Urinary bladder (tissue), 4 donors: ENCODE data around the gene TPP1. TPM values are rescaled to one million over a fixed set of nuclear protein-coding genes. Genes with fewer than 3 reads are reported as not detected.

Source experiments
- DNase-seq: peaks from one replicate; pipeline ENCODE4 v3.0.0-alpha.2; 2015; ENCODE audit errors: extremely low spot score
- H3K27ac ChIP-seq: one replicate; pipeline ENCODE4 v1.5.1; 2013; ENCODE audit warnings: low read depth, mild to moderate bottlenecking, moderate library complexity
- H3K36me3 ChIP-seq: one replicate; pipeline ENCODE4 v1.6.1; 2013; ENCODE audit warnings: mild to moderate bottlenecking, moderate library complexity; ENCODE audit not compliant: insufficient read depth
- H3K4me1 ChIP-seq: one replicate; pipeline ENCODE4 v1.6.1; 2013; ENCODE audit warnings: mild to moderate bottlenecking, moderate library complexity; ENCODE audit not compliant: insufficient read depth
- H3K4me3 ChIP-seq: one replicate; pipeline ENCODE4 v1.5.1; 2013; ENCODE audit warnings: low read depth, low read length
- WGBS: extraction: QIAGEN DNeasy Blood & Tissue Kit; methylation state at CpG from one replicate; pipeline ENCODE4 v1.1.7; 2013; 5-methylcytosine and 5-hydroxymethylcytosine counted together
- polyA plus RNA-seq: library from polyadenylated mRNA; stranded (reverse); fragments of 200-250 nt; gene quantifications from one replicate; pipeline ENCODE4 v1.2.3, GENCODE V29; 2013
- total RNA-seq: library from RNA; depleted of rRNA; stranded (reverse); fragments of >200 nt; gene quantifications from one replicate; pipeline ENCODE4 v1.2.3, GENCODE V29; 2014
- donor health status: healthy with polysubstance abuse.
- donor health status: healthy.

TPP1 gene
- total and polyA plus RNA-seq, 2 donors, result 48.9 to 101 TPM

- no peaks in the 10 kb centered on the region for H3K4me1 ChIP-seq
- H3K4me3 ChIP-seq, result no peak overlapping the region
- H3K27ac ChIP-seq, result no peak overlapping the region
- WGBS, result 94% methylated on average over 36 of the region's 36 CpGs
- no peaks in the 10 kb centered on the region for H3K36me3 ChIP-seq
- no peak for DNase-seq
These were observed 21.1 kb upstream of the TPP1 start for GRCh38 chr11:6640036-6640984.

GRCh38 chr11:6638429-6638828 is 19.2 kb upstream of the TPP1 start:
- no peaks in the 10 kb centered on the region for H3K4me1 ChIP-seq

GRCh38 chr11:6637871-6638270 is 18.6 kb upstream of the TPP1 start:
- Histone ChIP-seq H3K27ac (no peak overlapping the region), H3K36me3 (no peaks in the 10 kb centered on the region), H3K4me3 (no peak overlapping the region), H3K4me1 (no peaks in the 10 kb centered on the region)
- DNase-seq, result no peak
- 15% methylated on average over 3 of the region's 3 CpGs for WGBS

More at GRCh38 chr11:6638429-6638828, 19.2 kb upstream of the TPP1 start:
- 61% methylated on average over 4 of the region's 4 CpGs for WGBS
- Histone ChIP-seq H3K4me3 (no peak overlapping the region), H3K27ac (no peak overlapping the region), H3K36me3 (no peaks in the 10 kb centered on the region)
- DNase-seq, result no peak

- H3K4me1 ChIP-seq, result no peaks in the 10 kb centered on the region
- 77% methylated on average over 3 of the region's 3 CpGs for WGBS
- H3K27ac ChIP-seq, result no peak overlapping the region
- no peak overlapping the region for H3K4me3 ChIP-seq
- no peaks in the 10 kb centered on the region for H3K36me3 ChIP-seq
- DNase-seq, result no peak
These were observed 17.3 kb upstream of the TPP1 start for GRCh38 chr11:6636480-6636879.

- no peak for DNase-seq
- H3K4me1 ChIP-seq, result no peaks in the 10 kb centered on the region
These were observed 16.1 kb upstream of the TPP1 start for GRCh38 chr11:6635082-6635932.

GRCh38 chr11:6634534-6634933 is 15.3 kb upstream of the TPP1 start:
- 67% methylated on average over 1 of the region's 1 CpG for WGBS
- Histone ChIP-seq H3K27ac (no peak overlapping the region), H3K36me3 (no peaks in the 10 kb centered on the region), H3K4me3 (no peak overlapping the region), H3K4me1 (no peaks in the 10 kb centered on the region)
- DNase-seq, result no peak

More at GRCh38 chr11:6635082-6635932, 16.1 kb upstream of the TPP1 start:
- Histone ChIP-seq H3K4me3 (no peak overlapping the region), H3K36me3 (no peaks in the 10 kb centered on the region), H3K27ac (no peak overlapping the region)
- 43% methylated on average over 10 of the region's 10 CpGs for WGBS

- no peak for DNase-seq
- H3K4me3 ChIP-seq, result no peak overlapping the region
- no peaks in the 10 kb centered on the region for H3K36me3 ChIP-seq
- 79% methylated on average over 16 of the region's 16 CpGs for WGBS
- no peak overlapping the region for H3K27ac ChIP-seq
- no peaks in the 10 kb centered on the region for H3K4me1 ChIP-seq
These were observed 14.5 kb upstream of the TPP1 start for GRCh38 chr11:6633422-6634408.

GRCh38 chr11:6632116-6633073 is 13.2 kb upstream of the TPP1 start:
- Histone ChIP-seq H3K36me3 (no peaks in the 10 kb centered on the region), H3K4me3 (no peak overlapping the region), H3K27ac (no peak overlapping the region), H3K4me1 (no peaks in the 10 kb centered on the region)
- DNase-seq, result no peak
- WGBS, result 92% methylated on average over 29 of the region's 29 CpGs

GRCh38 chr11:6631361-6631890 is 12.2 kb upstream of the TPP1 start:
- Histone ChIP-seq H3K36me3 (no peaks in the 10 kb centered on the region), H3K4me3 (no peak overlapping the region), H3K27ac (no peak overlapping the region), H3K4me1 (no peaks in the 10 kb centered on the region)
- no peak for DNase-seq
- WGBS, result 84% methylated on average over 11 of the region's 11 CpGs

GRCh38 chr11:6630632-6631291 is 11.5 kb upstream of the TPP1 start:
- WGBS, result 80% methylated on average over 28 of the region's 28 CpGs
- Histone ChIP-seq H3K4me1 (no peaks in the 10 kb centered on the region), H3K4me3 (no peak overlapping the region), H3K27ac (no peak overlapping the region), H3K36me3 (no peaks in the 10 kb centered on the region)
- no peak for DNase-seq

GRCh38 chr11:6629892-6630631 is 10.8 kb upstream of the TPP1 start:
- Histone ChIP-seq H3K4me1 (no peaks in the 10 kb centered on the region), H3K36me3 (no peaks in the 10 kb centered on the region), H3K4me3 (no peak overlapping the region), H3K27ac (no peak overlapping the region)
- 72% methylated on average over 102 of the region's 102 CpGs for WGBS
- DNase-seq, result no peak
